ENCODE measurements around the gene B3GAT1. TPM values are rescaled to one million over a fixed set of nuclear protein-coding genes. Genes with fewer than 3 reads are reported as not detected.
"Not testable (repeated sequence)": the region's sequence is repeated elsewhere in the genome, so short reads cannot be mapped to it uniquely, and the experiment has no call there.

Gene B3GAT1
- polyA plus RNA-seq, 3 donors = not detected

GRCh38 chr11:134346101-134346975, 65.7 kb downstream of the B3GAT1 start:
- Mint-ChIP-seq H3K4me3 (no peak overlapping the region), H3K27me3 (ENCODE audit: low read depth in 3 of 3) (peaks cover 0 to 13% (median 7%) of the 10 kb centered on the region in 3 donors), H3K36me3 (no peaks in the 10 kb centered on the region), H3K4me1 (no peaks in the 10 kb centered on the region), H3K27ac (no peak overlapping the region), H3K9me3 (peaks cover 0 to 2% (median 0%) of the 10 kb centered on the region in 7 donors)
- no peaks in the 10 kb centered on the region for H3K9me3 ChIP-seq (replicated peaks in 1 of 2; ENCODE audit: control insufficient read depth in 1 of 2, insufficient read depth in 1 of 2, low read length in 2 of 2)
- H3K9ac ChIP-seq (ENCODE audit: insufficient read depth, low read length, poor library complexity, severe bottlenecking) = no peak overlapping the region
- H3K4me1 ChIP-seq (ENCODE audit: control insufficient read depth in 1 of 2, insufficient read depth in 2 of 2, low read length in 2 of 2) = no peaks in the 10 kb centered on the region
- H3K27ac ChIP-seq (ENCODE audit: low read depth in 1 of 2, low read length in 2 of 2) = no peak overlapping the region
- no peak overlapping the region for H3K4me3 ChIP-seq (replicated peaks in 1 of 3; ENCODE audit: low read depth in 2 of 3, low read length in 3 of 3)
- H4K20me1 ChIP-seq (ENCODE audit: insufficient read depth, low read length) = no peaks in the 10 kb centered on the region
- H3K27me3 ChIP-seq (ENCODE audit: control insufficient read depth in 2 of 2, insufficient read depth in 2 of 2, low read length in 2 of 2) = no peaks in the 10 kb centered on the region
- WGBS (ENCODE audit: insufficient coverage) = 94% methylated on average over 9 of the region's 22 CpGs
- no peaks in the 10 kb centered on the region for H3K79me2 ChIP-seq (ENCODE audit: insufficient read depth, low read length)
- no peak for DNase-seq
- intact Hi-C loops (cut with micrococcal nuclease) = no loop called here
- no peak overlapping the region for H3K4me2 ChIP-seq (replicated peaks; ENCODE audit: extremely low read depth, low read length, poor library complexity, severe bottlenecking)
- no peak for TF ChIP-seq CTCF (IDR thresholded peaks at IDR 0.05)
- H3K36me3 ChIP-seq (replicated peaks in 1 of 2; ENCODE audit: control insufficient read depth in 1 of 2, insufficient read depth in 2 of 2, low read length in 2 of 2) = no peaks in the 10 kb centered on the region
- no peak overlapping the region for H2AFZ ChIP-seq (ENCODE audit: insufficient read depth, low read depth, low read length, poor library complexity, severe bottlenecking)

GRCh38 chr11:134345237-134345550, 66.8 kb downstream of the B3GAT1 start:
- H3K4me3 ChIP-seq (replicated peaks in 1 of 3; ENCODE audit: low read depth in 2 of 3, low read length in 3 of 3) = no peak overlapping the region
- H3K27me3 ChIP-seq (ENCODE audit: control insufficient read depth in 2 of 2, insufficient read depth in 2 of 2, low read length in 2 of 2) = no peaks in the 10 kb centered on the region
- 95% methylated on average over 4 of the region's 4 CpGs for WGBS (ENCODE audit: insufficient coverage)
- Mint-ChIP-seq H3K36me3 (no peaks in the 10 kb centered on the region), H3K27me3 (ENCODE audit: low read depth in 3 of 3) (peaks cover 0 to 10% (median 8%) of the 10 kb centered on the region in 3 donors), H3K4me3 (no peak overlapping the region), H3K9me3 (no peaks in the 10 kb centered on the region), H3K4me1 (no peaks in the 10 kb centered on the region), H3K27ac (no peak overlapping the region)
- H3K36me3 ChIP-seq (replicated peaks in 1 of 2; ENCODE audit: control insufficient read depth in 1 of 2, insufficient read depth in 2 of 2, low read length in 2 of 2) = no peaks in the 10 kb centered on the region
- no peaks in the 10 kb centered on the region for H3K79me2 ChIP-seq (ENCODE audit: insufficient read depth, low read length)
- intact Hi-C loops (cut with micrococcal nuclease) = no loop called here
- H3K9ac ChIP-seq (ENCODE audit: insufficient read depth, low read length, poor library complexity, severe bottlenecking) = no peak overlapping the region
- no peak for DNase-seq
- H3K4me2 ChIP-seq (replicated peaks; ENCODE audit: extremely low read depth, low read length, poor library complexity, severe bottlenecking) = no peak overlapping the region
- no peaks in the 10 kb centered on the region for H3K9me3 ChIP-seq (replicated peaks in 1 of 2; ENCODE audit: control insufficient read depth in 1 of 2, insufficient read depth in 1 of 2, low read length in 2 of 2)
- no peaks in the 10 kb centered on the region for H4K20me1 ChIP-seq (ENCODE audit: insufficient read depth, low read length)
- H3K4me1 ChIP-seq (ENCODE audit: control insufficient read depth in 1 of 2, insufficient read depth in 2 of 2, low read length in 2 of 2) = no peaks in the 10 kb centered on the region
- no peak overlapping the region for H2AFZ ChIP-seq (ENCODE audit: insufficient read depth, low read depth, low read length, poor library complexity, severe bottlenecking)
- TF ChIP-seq CTCF (IDR thresholded peaks at IDR 0.05) = no peak
- no peak overlapping the region for H3K27ac ChIP-seq (ENCODE audit: low read depth in 1 of 2, low read length in 2 of 2)

GRCh38 chr11:134344497-134345236, 67.4 kb downstream of the B3GAT1 start:
- H3K9ac ChIP-seq (ENCODE audit: insufficient read depth, low read length, poor library complexity, severe bottlenecking); H3K4me3 Mint-ChIP-seq; DNase-seq; H3K4me3 ChIP-seq (replicated peaks in 1 of 3; ENCODE audit: low read depth in 2 of 3, low read length in 3 of 3); H3K36me3 ChIP-seq (replicated peaks in 1 of 2; ENCODE audit: control insufficient read depth in 1 of 2, insufficient read depth in 2 of 2, low read length in 2 of 2); H3K79me2 ChIP-seq (ENCODE audit: insufficient read depth, low read length); H3K27ac ChIP-seq (ENCODE audit: low read depth in 1 of 2, low read length in 2 of 2); H3K27ac Mint-ChIP-seq; H3K27me3 ChIP-seq (ENCODE audit: control insufficient read depth in 2 of 2, insufficient read depth in 2 of 2, low read length in 2 of 2); H2AFZ ChIP-seq (ENCODE audit: insufficient read depth, low read depth, low read length, poor library complexity, severe bottlenecking); intact Hi-C loops (cut with micrococcal nuclease); H3K4me2 ChIP-seq (replicated peaks; ENCODE audit: extremely low read depth, low read length, poor library complexity, severe bottlenecking); H3K9me3 ChIP-seq (replicated peaks in 1 of 2; ENCODE audit: control insufficient read depth in 1 of 2, insufficient read depth in 1 of 2, low read length in 2 of 2); H4K20me1 ChIP-seq (ENCODE audit: insufficient read depth, low read length); H3K9me3 Mint-ChIP-seq; H3K4me1 Mint-ChIP-seq; H3K4me1 ChIP-seq (ENCODE audit: control insufficient read depth in 1 of 2, insufficient read depth in 2 of 2, low read length in 2 of 2); H3K27me3 Mint-ChIP-seq (ENCODE audit: low read depth in 3 of 3); H3K36me3 Mint-ChIP-seq: not testable (repeated sequence)
- 90% methylated on average over 17 of the region's 28 CpGs for WGBS (ENCODE audit: insufficient coverage)

Measured in CD14-positive monocyte (primary cell).